ENCODE results near the gene DAPK2.
"Not testable (repeated sequence)": the region's sequence is repeated elsewhere in the genome, so short reads cannot be mapped to it uniquely, and the experiment has no call there.

Gene DAPK2

DNA sequence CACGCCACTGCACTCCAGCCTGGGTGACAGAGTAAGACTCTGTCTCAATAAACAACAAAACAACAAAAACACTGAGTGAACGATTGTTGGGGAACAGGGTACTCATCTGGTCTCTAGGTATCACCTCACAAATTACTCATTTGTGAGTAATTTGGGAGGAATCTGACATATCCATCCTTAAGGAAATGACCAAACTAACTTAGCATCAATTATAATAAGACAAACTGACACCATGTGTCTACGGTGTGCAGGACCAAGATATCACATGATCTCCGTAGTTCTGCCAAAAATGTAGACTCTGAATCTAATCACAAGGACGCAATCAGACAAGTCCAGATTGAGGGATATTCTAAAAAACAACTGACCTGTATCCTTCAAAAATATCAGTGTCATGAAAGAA, 12.0 kb upstream of the DAPK2 start:
- no peak for DNase-seq (ENCODE audit: low read depth in 1 of 2, low spot score in 1 of 2)

DNA sequence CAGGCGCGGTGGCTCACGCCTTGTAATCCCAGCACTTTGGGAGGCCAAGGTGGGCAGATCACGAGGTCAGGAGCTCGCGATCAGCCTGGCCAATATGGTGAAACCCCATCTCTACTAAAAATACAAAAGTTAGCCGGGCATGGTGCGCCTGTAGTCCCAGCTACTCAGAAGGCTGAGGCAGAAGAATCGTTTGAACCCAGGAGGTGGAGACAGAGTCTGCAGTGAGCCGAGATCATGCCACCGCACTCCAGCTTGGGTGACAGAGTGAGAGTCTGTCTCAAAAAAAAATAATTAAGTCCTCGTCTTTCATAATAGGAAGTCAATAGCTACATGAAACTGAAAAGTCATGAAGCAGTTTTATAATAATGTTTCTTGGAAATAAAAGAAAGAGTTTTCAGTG, 7.4 kb upstream of the DAPK2 start:
- DNase-seq (ENCODE audit: low read depth in 1 of 2, low spot score in 1 of 2) = not testable (repeated sequence)

DNA sequence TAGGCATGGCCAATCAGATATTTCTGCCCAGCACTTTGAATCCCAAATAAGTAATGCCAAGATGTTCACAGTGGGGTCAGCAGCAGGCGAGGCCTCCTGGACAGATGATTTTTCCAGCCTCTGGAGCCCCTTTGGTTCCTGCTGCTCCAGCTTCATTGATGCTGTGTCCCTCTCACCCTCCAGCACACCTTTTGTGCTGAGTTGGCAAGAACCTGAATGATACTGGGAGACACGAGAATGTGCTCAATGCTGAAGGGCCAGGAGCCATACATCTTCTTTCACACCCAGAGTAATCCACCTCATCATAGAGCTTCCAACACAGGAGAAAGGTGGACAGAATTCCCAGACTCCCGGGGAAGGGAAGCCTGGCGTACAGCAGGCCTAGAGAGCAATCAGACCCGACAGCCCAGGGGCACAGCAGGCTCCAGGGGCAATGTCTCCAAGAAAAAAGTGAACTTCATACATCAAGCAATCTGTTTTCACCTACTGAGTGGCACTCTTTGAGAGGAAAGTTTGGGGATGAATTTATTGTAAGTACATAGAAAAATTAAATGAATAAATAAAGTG, 6.7 kb upstream of the DAPK2 start:
- DNase-seq (ENCODE audit: low read depth in 1 of 2, low spot score in 1 of 2) = no peak

DNA sequence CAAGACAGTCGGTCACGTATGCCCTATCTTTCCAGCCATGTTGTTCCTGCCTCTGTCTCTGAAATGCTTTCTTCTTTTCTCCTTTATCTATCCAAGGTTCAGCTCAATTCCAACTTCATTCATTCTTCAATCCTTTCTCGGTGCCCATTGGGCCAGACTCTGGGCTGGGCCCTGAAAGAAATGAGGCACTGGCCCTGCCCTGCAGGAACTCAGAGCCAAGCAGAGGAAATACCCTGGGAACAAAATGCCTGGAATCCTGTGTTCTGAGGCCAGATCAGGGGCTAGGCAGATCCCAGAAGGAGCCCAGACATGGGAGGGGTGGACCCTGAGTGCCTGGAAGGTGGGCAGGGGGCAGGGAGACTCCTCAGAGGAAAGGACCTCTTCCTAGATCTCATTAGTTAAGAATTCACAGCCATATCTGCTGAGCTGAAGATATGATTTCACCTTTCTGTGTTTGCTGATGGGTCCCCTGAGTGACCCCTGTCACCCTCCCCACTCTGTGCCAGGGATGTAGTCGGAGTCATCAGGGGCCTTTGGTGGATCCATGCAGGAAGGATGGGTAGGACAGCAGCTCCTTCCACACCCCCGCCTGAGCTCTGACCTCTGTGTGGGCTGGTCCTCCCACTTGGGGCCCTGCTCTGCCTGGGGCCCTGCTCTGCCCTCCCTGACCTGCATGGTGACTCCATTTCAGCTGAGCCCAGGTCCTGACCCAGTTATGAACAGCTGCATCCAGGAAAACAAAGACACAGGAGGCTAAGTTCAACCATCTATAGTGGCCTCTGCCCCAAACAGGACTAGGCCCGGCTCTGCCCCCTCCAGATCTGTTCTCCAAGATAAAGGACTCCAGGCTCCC, 5.3 kb upstream of the DAPK2 start:
- DNase-seq (ENCODE audit: low read depth in 1 of 2, low spot score in 1 of 2) = no peak

DNA sequence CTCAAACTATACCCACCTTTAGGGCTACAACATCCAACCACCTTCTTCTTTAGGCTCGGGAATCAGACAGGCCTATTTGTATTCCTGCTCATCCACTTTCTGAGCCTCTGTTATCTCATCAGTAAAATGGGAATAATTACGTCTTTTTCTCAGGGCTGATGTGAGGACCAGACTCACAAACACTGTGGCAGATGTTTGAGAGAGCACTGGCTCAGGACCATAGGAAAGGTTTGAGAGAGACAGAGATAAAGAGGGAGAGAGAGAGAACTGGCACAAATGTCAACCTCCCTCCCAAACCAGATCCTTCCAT, 4.8 kb upstream of the DAPK2 start:
- DNase-seq (ENCODE audit: low read depth in 1 of 2, low spot score in 1 of 2) = no peak

DNA sequence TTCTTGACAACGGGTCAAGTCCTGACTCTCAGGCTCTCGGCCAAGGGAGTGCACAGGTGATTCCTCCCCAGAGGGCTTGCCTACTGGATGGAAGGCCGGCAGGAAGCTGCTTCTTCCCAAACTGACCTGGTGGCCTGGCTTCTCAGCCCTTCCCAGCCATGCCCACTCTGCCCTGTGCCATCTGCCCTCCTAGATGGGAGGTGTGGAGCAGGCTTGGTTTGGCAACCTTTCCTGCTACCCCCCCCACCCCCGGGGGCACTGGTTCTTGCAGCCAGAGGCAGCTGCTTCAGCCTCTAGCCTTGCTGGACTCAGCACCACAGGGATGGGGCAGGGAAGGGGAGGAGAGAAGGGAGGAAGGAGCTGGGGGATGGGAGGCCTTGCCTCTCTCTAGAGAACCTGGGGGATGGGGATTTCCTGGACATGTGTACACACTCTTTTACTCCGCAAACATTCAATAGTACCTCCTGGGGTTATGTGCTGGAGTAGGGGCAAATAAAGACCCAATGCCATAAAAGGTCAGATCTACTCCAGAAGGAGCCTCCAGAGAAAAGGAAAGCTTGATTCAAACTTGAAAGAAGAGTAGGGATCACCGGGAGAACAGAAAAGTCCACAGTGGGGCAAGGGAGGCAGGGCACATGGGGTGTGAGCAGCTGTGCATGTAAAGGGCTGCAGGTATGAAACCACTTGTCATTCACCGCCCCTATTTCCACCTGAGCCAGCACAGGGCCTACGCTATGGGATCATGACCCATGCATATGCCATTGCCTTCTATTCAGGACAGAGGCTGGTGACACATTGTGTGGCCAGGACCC, 4.2 kb upstream of the DAPK2 start:
- DNase-seq (ENCODE audit: low read depth in 1 of 2, low spot score in 1 of 2) = no peak

DNA sequence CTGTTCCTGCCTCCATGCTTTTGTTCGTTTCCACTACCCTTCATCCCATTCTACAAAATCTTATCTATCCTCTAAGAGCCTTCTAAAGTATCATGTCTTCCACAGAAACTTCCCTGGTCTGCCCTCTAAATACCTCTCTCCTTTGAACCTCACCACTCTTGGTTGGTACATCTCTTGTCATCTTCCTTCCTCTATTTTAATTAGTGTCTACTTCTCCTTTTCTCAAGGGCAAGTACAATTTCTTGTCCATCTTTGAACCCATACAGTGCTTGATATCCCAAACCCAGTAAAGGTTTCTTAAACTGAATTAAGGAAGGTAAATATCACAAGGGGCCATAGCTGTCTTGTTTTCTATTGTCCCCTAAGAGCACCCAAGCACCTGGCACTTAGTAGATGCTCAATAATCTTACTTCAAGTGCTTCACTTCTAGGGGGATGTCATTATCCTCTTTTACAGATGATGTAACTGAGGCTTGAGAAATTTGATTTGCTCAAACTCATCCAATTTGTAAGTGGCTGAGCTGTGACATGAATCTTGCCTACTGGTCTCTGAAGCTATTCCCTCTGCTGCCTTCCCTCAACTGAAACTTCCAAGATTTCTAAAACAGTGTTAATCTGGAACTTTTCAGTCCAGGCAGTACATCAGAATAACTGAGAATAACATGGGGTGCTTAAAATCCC, 2.6 kb upstream of the DAPK2 start:
- no peak for DNase-seq (ENCODE audit: low read depth in 1 of 2, low spot score in 1 of 2)

DNA sequence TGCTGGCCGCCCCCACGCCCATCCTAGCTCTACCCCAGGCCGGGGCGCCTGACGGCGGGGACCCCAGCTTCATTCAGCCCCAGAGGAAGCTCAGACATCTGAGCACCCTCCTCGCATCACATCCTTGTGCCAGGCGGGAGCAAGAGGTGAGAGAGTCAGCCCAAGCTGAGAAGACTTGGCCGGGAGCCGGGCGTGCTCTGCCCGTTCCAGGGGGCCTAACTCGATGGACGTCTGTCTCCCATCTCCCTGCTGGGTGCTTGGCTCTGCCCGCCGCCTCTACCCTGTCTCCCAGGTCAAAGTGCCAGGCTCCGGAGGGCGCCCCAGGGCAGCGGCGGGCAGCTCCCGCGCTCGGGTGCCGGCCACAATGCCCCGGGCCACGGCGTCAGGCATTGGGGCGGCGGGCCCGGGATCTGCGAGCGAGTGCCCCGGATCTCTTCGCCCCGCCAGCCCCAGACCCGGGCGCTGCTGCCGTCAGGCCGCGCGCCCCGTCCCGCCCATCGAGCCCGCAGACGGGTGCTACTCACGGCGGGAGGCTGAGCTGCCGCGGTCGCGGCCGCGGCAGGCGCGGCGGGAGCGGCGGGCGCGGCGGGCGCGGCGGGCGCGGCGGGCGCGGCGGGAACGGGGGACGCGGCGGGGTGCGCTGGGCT, 388 bp downstream of the DAPK2 start:
- DNase-seq (ENCODE audit: low read depth in 1 of 2, low spot score in 1 of 2) = no peak

DNA sequence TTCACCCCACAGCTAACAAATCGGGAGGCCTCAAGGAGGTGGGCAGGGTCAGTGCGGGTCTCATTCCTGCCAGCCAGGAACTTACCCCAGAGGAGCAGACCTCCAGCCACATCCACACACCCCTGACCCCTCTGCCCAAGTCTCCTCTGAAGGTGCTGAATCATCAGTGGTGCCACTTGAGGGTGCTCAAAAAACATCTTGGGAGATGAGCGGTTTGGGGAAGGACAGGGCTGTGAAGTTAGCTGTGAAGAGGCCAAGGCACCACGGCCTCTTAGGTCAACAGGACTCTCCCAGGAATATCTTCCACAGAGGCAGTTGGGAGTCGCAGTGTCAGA, 1.2 kb downstream of the DAPK2 start:
- no peak for DNase-seq (ENCODE audit: low read depth in 1 of 2, low spot score in 1 of 2)

DNA sequence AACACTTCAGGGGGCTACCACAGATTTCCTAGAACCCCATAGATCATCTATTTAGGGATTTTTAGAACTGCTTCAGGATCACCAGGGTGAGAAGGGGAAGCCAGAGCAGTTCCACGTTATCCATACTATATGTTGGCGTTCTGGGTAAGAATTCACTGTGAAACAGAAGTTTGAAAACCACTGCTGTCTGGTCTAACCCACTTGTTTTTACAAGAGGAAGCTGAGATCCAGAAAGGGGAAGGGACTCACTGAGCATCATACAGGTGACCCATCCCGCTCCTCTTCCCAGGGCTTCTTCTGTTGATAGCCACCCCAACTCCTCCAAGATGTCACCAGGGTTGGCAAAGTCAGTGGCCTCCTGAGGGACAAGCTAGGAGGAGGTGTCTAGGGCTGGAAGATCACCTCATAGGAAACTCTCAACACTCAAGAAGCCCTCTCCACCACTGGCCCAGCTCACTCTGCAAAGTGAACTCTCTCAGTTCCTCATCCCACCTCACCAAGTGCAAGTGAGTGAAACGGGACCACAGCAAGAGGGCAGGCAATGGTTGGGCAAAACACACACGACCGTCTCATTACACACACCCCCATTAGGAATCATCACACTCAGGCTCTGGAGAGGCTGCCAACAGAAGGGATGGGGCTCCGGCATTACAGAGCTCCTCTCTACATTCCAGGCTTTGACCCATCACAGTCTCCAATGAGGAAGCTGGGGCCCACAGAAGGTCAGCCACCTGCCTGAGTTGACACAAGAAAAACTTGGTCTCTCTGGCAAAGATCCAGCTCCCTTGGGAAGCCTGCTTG, 1.8 kb downstream of the DAPK2 start:
- no peak for DNase-seq (ENCODE audit: low read depth in 1 of 2, low spot score in 1 of 2)

DNA sequence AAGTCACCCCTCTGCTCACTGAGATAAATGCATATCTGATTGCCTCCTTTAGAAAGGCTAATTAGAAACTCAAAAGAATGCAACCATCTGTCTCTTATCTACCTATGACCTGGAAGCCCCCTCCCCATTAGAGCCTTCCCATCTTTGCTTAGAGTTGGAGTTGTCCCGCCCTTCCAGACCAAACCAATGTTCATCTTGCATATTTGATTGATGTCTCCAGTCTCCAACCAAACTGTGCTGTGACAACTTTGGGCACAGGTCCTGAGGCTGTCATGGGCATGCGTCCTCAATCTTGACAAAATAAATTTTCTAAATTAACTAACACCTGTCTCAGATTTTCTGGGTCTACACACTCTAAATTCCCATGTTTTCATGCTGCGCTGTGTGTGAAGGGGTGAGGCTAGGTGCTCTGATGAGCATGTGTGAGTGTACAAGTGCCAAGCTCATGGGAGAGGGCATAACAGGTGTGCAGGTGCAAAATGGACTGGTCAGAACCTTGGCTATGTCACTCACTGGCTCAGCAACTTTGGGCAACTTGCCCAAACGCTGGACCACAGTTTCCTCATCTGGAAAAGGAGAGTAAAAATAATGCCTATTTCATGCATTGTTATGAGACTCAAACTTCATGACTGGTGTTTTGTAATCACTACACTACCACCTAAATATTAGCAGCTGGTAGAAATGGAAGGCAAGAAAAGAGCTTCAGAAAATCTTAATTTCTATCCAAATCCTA, 7.2 kb downstream of the DAPK2 start:
- DNase-seq (ENCODE audit: low read depth in 1 of 2, low spot score in 1 of 2) = no peak

DNA sequence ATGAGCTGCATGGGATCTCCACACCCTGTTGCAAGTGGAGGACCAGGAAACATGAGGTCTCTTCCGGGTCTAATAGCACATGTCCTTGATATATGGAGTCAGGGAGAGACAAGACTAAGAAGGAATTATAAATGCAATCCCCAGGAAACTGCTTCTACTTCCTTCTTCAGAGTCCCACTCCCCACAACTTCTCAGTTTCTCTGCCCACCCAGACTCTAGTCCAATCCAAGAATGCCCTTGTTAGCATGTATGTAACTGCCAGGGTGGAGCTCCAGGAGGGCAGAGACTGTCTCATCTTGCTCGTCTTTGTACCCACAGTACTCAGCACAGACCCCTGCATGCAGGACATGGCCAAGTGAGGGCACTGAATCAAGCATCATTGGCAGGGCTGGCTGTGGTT, 8.3 kb downstream of the DAPK2 start:
- no peak for DNase-seq (ENCODE audit: low read depth in 1 of 2, low spot score in 1 of 2)

DNA sequence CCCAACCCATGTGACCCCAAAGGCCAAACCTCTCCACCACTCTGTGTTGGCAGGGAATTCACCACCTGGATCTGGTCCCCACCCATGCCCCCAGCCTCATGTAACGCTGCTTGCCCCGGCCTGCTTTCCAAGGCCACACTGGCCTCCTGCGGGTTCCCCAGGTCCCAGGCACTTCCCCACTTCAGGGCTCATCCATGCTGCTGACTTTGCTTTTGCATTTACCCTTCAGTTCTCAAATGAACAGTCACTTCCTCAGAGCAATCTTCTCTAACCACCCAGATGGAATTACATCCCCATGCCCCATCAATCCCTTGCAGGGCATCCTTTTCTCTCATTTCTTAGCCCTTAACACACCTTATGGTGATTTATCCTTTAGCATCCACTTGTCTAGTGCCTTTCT, 9.2 kb downstream of the DAPK2 start:
- no peak for DNase-seq (ENCODE audit: low read depth in 1 of 2, low spot score in 1 of 2)

DNA sequence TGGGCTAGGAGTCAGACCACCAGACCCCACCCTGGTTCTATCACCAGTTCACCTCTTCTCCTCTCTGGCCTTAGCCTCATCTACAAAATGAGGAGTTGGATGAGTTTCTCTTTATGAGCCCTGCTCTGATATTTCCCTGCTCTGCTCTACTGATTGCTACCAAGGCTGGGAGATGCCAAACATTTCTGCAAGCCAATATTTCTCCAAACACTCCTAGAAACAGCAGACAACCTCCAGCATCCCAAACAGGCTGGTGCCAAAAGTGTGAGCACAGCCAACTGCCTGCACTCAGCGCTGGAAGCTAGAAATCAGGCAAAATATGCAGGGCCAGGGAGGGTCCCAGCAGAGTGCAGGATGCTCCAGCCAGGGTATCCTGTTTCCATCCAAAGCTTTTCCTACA, 10.8 kb downstream of the DAPK2 start:
- no peak for DNase-seq (ENCODE audit: low read depth in 1 of 2, low spot score in 1 of 2)

DNA sequence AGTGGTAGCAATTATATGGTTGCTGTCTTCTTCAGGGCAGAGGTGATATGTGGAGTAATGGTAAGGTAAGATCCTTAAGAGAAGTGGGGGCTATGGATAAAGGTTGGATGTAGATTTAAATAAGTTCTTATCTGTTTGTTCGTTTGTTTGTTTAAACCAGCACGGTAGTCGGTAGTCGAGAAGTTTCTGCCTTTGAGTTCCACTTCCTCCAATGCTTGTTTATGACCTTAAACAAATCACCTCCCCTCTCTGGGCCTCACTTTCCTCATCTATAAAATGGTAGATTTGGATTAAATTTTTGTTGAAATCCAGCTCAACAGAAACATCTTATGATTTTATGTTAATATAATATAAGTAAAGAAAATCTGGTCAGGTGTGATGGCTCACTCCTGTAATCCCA, 11.8 kb downstream of the DAPK2 start:
- DNase-seq (ENCODE audit: low read depth in 1 of 2, low spot score in 1 of 2) = no peak

DNA sequence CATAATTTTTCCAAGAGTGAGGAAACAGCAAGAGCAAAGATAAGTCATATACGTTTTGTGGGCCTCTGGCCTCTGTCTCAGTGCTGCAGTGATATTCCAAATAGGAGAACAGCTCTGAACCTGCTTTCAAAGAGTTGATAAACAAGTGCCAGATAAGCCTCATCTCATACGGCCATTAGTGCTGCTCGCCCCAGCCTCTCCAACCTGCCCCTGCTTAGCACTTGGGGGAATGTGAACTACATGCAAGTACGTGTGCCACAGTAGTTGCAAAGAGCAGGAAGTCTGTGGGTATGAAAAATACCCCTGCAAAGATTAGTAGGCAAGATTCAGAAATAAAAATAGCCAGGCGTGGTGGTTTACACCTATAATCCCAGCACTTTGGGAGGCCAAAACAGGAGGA, 14.0 kb downstream of the DAPK2 start:
- no peak for DNase-seq (ENCODE audit: low read depth in 1 of 2, low spot score in 1 of 2)

DNA sequence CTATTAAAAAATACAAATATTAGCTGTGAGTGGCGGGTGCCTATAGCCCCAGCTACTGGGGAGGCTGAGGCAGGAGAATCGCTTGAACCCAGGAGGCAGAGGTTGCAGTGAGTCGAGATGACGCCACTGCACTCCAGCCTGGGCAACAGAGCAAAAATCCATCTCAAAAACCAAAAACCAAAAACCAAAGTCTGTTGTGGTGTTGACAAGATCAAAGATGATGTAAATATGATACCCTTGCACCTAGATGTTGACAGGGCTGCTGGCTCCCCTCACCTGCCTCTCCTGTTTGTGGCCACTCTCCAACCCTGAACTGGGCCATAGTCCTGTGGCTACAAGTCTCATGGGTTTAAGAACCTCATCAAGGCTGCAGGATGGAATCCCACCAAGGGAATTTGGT, 16.2 kb downstream of the DAPK2 start:
- DNase-seq (ENCODE audit: low read depth in 1 of 2, low spot score in 1 of 2) = no peak

DNA sequence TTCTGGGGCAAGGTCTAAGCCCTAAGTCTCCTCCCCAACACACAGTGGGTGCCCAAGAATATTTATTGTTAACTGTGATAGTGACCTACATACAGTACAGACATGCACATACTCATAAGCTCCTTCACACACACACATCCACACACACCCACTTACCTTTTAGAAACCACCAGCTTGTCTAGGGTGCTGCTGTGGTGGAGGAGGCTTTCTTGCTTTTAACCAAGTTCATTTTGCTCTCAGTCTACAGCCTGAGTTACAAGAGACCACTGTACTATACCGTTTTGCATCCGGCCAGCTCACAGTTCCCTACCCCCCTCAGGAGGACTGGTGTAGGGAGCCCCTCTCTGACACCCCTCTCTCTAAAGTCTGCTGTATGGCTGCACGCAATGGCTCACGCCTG, 16.7 kb downstream of the DAPK2 start:
- DNase-seq (ENCODE audit: low read depth in 1 of 2, low spot score in 1 of 2) = no peak

DNA sequence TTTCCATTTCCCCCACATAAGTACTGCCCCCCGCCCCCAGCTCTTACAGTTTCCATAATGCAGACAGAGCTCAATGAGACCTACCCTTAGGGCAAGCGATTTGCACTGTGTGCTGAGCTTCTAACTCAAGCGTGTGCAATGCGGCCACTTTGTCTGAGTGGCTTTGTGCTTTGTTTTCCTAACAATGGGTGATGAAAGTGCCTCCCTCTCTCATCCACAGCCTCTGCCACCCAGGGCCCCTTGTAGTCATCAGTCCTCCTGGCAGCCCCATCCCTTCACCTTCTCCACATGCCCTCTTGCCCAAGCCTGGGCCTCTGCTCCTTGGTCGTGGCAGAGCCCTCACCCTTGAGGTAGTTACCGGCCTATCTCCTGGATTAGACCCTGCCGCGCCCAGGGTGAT, 17.2 kb downstream of the DAPK2 start:
- no peak for DNase-seq (ENCODE audit: low read depth in 1 of 2, low spot score in 1 of 2)

DNA sequence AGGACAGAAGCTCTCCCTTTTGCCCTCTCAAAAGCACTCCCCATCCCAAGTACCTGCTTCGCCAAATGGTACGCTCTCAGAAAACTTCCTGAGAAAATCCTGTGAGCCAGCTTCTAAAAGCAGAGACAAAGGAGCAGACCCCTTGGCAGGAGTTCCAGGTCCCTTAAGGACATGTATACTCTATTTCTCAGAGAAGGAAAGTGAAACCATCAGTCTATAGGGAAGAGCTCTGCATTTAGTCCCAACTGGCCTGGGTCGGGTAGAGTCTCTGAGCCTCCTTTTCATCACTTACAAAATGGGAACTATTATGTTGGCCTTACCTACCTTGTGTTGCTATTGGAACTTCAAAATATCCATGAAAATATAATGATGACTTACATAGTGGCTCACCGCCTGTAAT, 19.7 kb downstream of the DAPK2 start:
- DNase-seq (ENCODE audit: low read depth in 1 of 2, low spot score in 1 of 2) = no peak

All from stimulated activated CD4-positive, alpha-beta T cell treated with anti-CD3 and anti-CD28 coated beads, Interleukin-15, amount 100 ng/mL, for 1 hour (primary cell).